Fibroblast of pulmonary artery (primary cell): Measurements from ENCODE around the gene IFNG.
"Not testable (repeated sequence)": the region's sequence is repeated elsewhere in the genome, so short reads cannot be mapped to it uniquely, and the experiment has no call there.

Experiments used
- DNase-seq: peaks from one replicate; pipeline ENCODE4 v3.0.0-alpha.2; 2010; ENCODE audit warnings: low read depth
- H3K4me3 ChIP-seq: replicated peaks from 2 replicates; pipeline ENCODE4 v1.5.1; 2011; ENCODE audit warnings: low read depth, mild to moderate bottlenecking, control low read depth, low read length, moderate library complexity
- CTCF ChIP-seq: IDR thresholded peaks from 2 replicates; pipeline ENCODE4 v1.5.1; 2011; ENCODE audit warnings: mild to moderate bottlenecking, control low read depth, low read length, inconsistent platforms; ENCODE audit errors: missing control alignments

Gene IFNG

GRCh38 chr12:68159681-68160304 is at the start of gene IFNG:
IFNG (minus strand) TSS chr12:68159740; CDS start chr12:68159615, 125 bp downstream.
- DNase-seq: no peak
- no peak for TF ChIP-seq CTCF
- no peak within 1 kb of the TSS for H3K4me3 ChIP-seq

GRCh38 chr12:68209048-68209728 is 49.6 kb upstream of the IFNG start:
- H3K4me3 ChIP-seq, DNase-seq: not testable (repeated sequence)

GRCh38 chr12:68207276-68207675 is 47.7 kb upstream of the IFNG start:
- no peak for TF ChIP-seq CTCF
- no peak for DNase-seq
- no peak overlapping the region for H3K4me3 ChIP-seq

- TF ChIP-seq CTCF: no peak
- H3K4me3 ChIP-seq: no peak overlapping the region
- no peak for DNase-seq
Observed at GRCh38 chr12:68206446-68206845, 46.9 kb upstream of the IFNG start.

- no peak for TF ChIP-seq CTCF
- DNase-seq: no peak
- H3K4me3 ChIP-seq: no peak overlapping the region
Observed at GRCh38 chr12:68203460-68203875, 43.9 kb upstream of the IFNG start.

- H3K4me3 ChIP-seq: no peak overlapping the region
- no peak for DNase-seq
- TF ChIP-seq CTCF: no peak
Observed at GRCh38 chr12:68200854-68201253, 41.3 kb upstream of the IFNG start.

- no peak overlapping the region for H3K4me3 ChIP-seq
- no peak for DNase-seq
- no peak for TF ChIP-seq CTCF
Observed at GRCh38 chr12:68199127-68199526, 39.6 kb upstream of the IFNG start.
